Adipocyte (in vitro differentiated cells): ENCODE data around the gene GBX2.

ENCODE experiments used
- DNase-seq: peaks from one replicate; pipeline ENCODE4 v3.0.0-alpha.2; 2015; ENCODE audit warnings: low read depth
- H3K27me3 ChIP-seq: replicated peaks from 2 replicates; pipeline ENCODE4 v1.7.0; 2013; ENCODE audit warnings: mild to moderate bottlenecking, low read length, moderate library complexity; ENCODE audit not compliant: control insufficient read depth, insufficient read depth
- H3K36me3 ChIP-seq: 2 replicates; pipeline ENCODE4 v1.7.0; 2013; ENCODE audit warnings: low read length, mild to moderate bottlenecking, moderate library complexity; ENCODE audit not compliant: control insufficient read depth, insufficient read depth, severe bottlenecking
- H3K4me1 ChIP-seq: 2 replicates; pipeline ENCODE4 v1.7.0; 2013; ENCODE audit warnings: mild to moderate bottlenecking, low read length, moderate library complexity; ENCODE audit not compliant: control insufficient read depth, insufficient read depth
- H3K4me3 ChIP-seq: 2 replicates; pipeline ENCODE4 v1.7.0; 2013; ENCODE audit warnings: mild to moderate bottlenecking, low read length, moderate library complexity
- H3K9ac ChIP-seq: 2 replicates; pipeline ENCODE4 v1.7.0; 2013; ENCODE audit warnings: mild to moderate bottlenecking, low read length, moderate library complexity
- H3K9me3 ChIP-seq: 2 replicates; pipeline ENCODE4 v1.7.0; 2013; ENCODE audit warnings: mild to moderate bottlenecking, low read length, moderate library complexity; ENCODE audit not compliant: control insufficient read depth

The GBX2 gene

GRCh38 chr2:236121546-236121945, 46.6 kb downstream of the GBX2 start:
- no peaks in the 10 kb centered on the region for H3K9me3 ChIP-seq
- DNase-seq, result no peak
- peaks cover 17% of the 10 kb centered on the region for H3K36me3 ChIP-seq
- no peak overlapping the region for H3K9ac ChIP-seq
- H3K4me3 ChIP-seq, result no peak overlapping the region
- no peaks in the 10 kb centered on the region for H3K4me1 ChIP-seq
- H3K27me3 ChIP-seq, result no peaks in the 10 kb centered on the region

GRCh38 chr2:236120829-236121228, 47.4 kb downstream of the GBX2 start:
- DNase-seq, result no peak
- H3K27me3 ChIP-seq, result no peaks in the 10 kb centered on the region

GRCh38 chr2:236120141-236120601, 48.0 kb downstream of the GBX2 start:
- no peak for DNase-seq
- H3K4me1 ChIP-seq, result no peaks in the 10 kb centered on the region
- no peaks in the 10 kb centered on the region for H3K27me3 ChIP-seq
- no peak overlapping the region for H3K4me3 ChIP-seq
- H3K9me3 ChIP-seq, result no peaks in the 10 kb centered on the region
- H3K9ac ChIP-seq, result no peak overlapping the region
- H3K36me3 ChIP-seq, result peaks cover 8% of the 10 kb centered on the region

More at GRCh38 chr2:236120829-236121228, 47.4 kb downstream of the GBX2 start:
- no peak overlapping the region for H3K9ac ChIP-seq
- no peak overlapping the region for H3K4me3 ChIP-seq
- no peaks in the 10 kb centered on the region for H3K4me1 ChIP-seq
- peaks cover 13% of the 10 kb centered on the region for H3K36me3 ChIP-seq
- no peaks in the 10 kb centered on the region for H3K9me3 ChIP-seq

- DNase-seq, result no peak
- no peaks in the 10 kb centered on the region for H3K27me3 ChIP-seq
- peaks cover 3% of the 10 kb centered on the region for H3K36me3 ChIP-seq
- H3K9ac ChIP-seq, result no peak overlapping the region
- no peaks in the 10 kb centered on the region for H3K9me3 ChIP-seq
- no peak overlapping the region for H3K4me3 ChIP-seq
- H3K4me1 ChIP-seq, result no peaks in the 10 kb centered on the region
Observed at GRCh38 chr2:236119476-236119875, 48.7 kb downstream of the GBX2 start.

- no peaks in the 10 kb centered on the region for H3K36me3 ChIP-seq
- H3K4me1 ChIP-seq, result no peaks in the 10 kb centered on the region
- no peak overlapping the region for H3K4me3 ChIP-seq
- no peak for DNase-seq
- no peaks in the 10 kb centered on the region for H3K9me3 ChIP-seq
- H3K9ac ChIP-seq, result no peak overlapping the region
- no peaks in the 10 kb centered on the region for H3K27me3 ChIP-seq
Observed at GRCh38 chr2:236119003-236119402, 49.2 kb downstream of the GBX2 start.

- Histone ChIP-seq H3K4me1 (no peaks in the 10 kb centered on the region), H3K4me3 (no peak overlapping the region), H3K9ac (no peak overlapping the region), H3K27me3 (no peaks in the 10 kb centered on the region), H3K9me3 (no peaks in the 10 kb centered on the region), H3K36me3 (no peaks in the 10 kb centered on the region)
- no peak for DNase-seq
Observed at GRCh38 chr2:236117861-236118269, 50.3 kb downstream of the GBX2 start.

GRCh38 chr2:236117401-236117800, 50.8 kb downstream of the GBX2 start:
- H3K27me3 ChIP-seq, result no peaks in the 10 kb centered on the region
- no peak overlapping the region for H3K4me3 ChIP-seq
- H3K36me3 ChIP-seq, result no peaks in the 10 kb centered on the region
- H3K9me3 ChIP-seq, result no peaks in the 10 kb centered on the region
- no peaks in the 10 kb centered on the region for H3K4me1 ChIP-seq
- no peak overlapping the region for H3K9ac ChIP-seq
- DNase-seq, result no peak
